ENCODE data around the gene SGCA.

SGCA gene

GRCh38 chr17:50165867-50166517 lies at the start of gene SGCA:
TSS of gene SGCA (plus strand) at chr17:50166005. CDS start at chr17:50166041, 36 bp downstream.
- DNase-seq (ENCODE audit: low read depth), result no peak

GRCh38 chr17:50117202-50118051 lies 48.4 kb upstream of the SGCA start:
- DNase-seq (ENCODE audit: low read depth), result peak; percentile 53

GRCh38 chr17:50118076-50118827 lies 47.6 kb upstream of the SGCA start:
- no peak for DNase-seq (ENCODE audit: low read depth)

GRCh38 chr17:50118828-50119218 lies 47.0 kb upstream of the SGCA start:
- DNase-seq (ENCODE audit: low read depth), result no peak

DNA sequence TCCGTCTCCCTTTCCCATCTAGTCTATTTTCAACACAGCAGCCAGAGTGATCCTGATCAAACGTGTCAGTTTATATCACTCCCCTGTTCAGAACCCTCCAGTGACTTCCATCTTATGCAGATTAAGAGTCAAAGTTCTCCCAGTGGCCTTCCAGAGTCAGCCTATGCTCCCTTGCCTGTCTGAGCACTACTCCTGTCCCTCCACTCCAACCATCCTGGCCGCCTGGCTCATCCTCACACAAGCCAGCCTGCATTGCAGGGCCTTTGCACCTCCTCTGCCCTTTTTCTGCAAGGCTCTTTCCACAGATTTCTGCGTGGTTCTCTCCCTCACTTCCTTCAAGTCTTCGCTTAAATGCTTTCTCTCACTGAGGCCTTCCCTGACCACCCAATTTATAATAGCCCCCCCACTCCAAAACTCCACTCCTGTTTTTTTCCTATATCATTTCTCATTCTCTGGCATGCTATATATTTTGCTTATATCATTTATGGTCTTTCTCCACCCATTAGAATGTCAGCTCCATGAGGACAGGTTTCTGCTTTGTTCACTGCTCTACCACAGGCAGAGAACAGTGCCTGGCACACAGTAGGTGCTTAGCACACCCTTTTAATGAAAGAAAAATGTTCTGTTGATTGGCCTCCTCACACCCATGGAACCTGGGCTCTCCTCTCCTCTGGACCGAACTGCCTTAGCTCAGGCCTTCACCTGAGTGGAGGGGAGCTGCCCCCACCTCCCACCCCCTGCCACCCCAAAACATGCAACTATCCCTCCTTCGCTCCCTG lies 45.1 kb upstream of the SGCA start:
- DNase-seq (ENCODE audit: low read depth), result no peak

- DNase-seq (ENCODE audit: low read depth), result no peak
These were observed 42.9 kb upstream of the SGCA start for GRCh38 chr17:50122945-50123344.

GRCh38 chr17:50123649-50124349 lies 42.0 kb upstream of the SGCA start:
- no peak for DNase-seq (ENCODE audit: low read depth)

DNA sequence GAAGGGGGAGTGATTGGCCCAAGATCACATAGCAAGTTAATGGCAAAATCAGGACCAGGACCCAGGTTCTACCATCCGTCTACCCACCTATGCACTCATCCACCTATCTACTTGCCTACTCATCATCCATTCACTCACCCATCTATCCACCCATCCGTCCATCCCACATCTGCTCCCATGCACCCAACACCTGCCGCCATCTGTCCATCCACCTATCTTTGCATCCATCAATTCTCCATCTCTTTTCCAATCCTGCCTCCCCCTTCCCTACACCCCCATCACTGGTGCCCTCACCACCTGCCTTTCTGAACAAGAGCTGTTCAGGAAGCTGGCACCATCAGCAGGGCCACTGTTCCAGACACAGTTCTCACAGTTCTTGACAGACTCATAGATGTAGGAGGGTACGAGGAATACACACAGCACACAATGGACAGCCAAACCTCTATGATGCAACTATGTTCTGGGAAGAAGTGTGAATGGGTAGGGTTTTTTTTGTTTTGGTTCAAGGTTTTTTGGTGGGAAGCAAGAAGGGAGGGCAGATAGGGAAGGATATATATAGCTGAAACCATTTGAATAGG lies 40.3 kb upstream of the SGCA start:
- DNase-seq (ENCODE audit: low read depth), result no peak

DNA sequence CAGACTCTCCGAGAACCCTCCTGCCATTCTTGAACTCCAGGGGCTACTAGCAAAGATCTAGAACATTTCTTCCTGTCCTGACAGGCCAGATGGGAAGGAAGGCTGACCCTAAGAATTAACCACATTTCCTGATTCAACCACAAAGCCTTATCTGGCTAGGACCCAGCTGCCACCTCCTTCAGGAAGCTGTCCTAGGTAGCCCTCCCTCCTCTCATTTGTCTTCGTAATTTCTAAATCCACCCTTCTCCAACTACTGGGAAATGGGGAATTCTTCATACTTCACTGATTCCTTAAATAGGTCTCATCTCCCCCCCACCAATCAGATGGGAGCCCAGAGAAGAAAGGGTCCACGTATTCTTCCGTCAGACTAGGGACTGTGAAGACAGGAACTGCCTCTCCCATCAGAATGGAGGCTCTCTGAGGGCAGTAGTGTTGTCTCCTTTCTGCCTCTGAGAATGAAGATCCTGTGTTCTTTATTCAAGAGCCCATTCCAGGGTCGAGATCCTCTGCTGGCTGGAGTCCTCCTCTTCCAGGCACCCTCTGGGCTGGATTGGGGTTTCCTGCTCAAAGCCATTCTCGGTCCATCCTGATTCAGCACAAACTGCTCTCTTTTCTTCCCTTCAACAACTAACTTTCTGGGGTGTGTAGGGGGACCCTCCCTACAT lies 38.0 kb upstream of the SGCA start:
- DNase-seq (ENCODE audit: low read depth), result no peak

DNA sequence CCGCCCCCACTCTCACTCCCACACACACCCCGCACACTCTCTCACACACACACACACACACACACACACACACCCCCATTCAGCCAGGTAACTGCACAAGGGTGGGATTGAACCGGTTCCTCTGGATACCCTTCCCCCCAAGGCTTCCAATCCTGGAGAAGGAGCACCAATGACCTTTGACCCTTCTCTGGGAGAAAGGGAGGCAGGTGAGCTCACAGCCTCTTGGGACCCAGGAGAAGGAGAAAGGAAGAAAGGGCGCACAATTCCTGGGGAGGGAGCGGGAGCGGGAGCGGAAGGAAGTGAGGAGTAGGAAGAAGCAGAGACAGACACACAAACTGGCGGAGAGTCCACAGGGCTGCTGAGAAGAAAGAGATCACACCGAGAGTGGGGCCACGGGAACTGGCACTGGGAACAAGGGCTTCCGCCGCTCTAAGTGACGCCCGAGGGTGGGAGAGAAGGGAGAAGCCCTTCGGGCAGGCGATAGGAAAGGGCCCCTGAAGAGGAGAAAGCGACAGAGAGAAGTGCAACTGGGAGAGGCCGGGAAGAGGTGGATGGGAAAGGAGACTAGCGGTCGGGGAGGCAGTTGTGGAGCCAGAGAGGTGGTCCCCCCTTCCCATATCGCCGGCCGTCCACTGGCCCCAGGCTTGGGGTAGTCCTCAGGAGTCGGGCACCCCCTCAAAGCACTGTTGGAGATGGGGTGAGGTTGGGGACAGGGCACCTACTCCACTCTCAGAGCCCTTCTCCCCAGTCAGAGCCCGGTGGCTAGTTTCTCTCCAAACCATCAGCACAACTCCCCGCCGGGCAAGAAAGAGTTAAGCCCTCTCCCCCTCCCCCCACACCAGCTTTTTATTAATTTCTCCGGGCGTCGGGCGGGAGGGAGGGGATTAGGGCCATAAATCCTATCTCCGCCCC lies 37.1 kb upstream of the SGCA start:
- DNase-seq (ENCODE audit: low read depth), result no peak

- DNase-seq (ENCODE audit: low read depth), result no peak
These were observed 36.5 kb upstream of the SGCA start for GRCh38 chr17:50129353-50129727.

- peak; percentile 31 for DNase-seq (ENCODE audit: low read depth)
These were observed 35.9 kb upstream of the SGCA start, which contains the start of gene SAMD14 for GRCh38 chr17:50129728-50130558. TSS of gene SAMD14 (minus strand) at chr17:50130160. CDS start at chr17:50124959, 5,201 bp downstream.

- no peak for DNase-seq (ENCODE audit: low read depth)
These were observed 35.1 kb upstream of the SGCA start for GRCh38 chr17:50130559-50131305.

- no peak for DNase-seq (ENCODE audit: low read depth)
These were observed 33.6 kb upstream of the SGCA start for GRCh38 chr17:50132104-50132794.

- DNase-seq (ENCODE audit: low read depth), result no peak
These were observed 32.6 kb upstream of the SGCA start for GRCh38 chr17:50133028-50133768.

DNA sequence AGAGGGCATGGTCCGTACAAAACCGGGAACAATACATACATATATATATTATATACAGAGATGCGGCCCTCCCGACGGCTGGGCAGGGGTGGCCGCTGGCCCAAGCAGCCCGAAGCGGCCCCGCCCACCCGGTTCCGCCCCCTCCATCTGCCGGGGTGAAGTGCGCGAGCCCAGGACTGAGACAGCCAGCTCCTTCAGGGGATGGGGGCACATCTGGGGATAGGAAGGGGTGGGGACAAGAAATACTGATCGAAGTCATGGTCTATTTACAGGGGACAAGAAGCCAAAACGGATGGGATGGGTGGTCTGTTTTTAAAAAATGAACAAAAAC lies 32.1 kb upstream of the SGCA start:
- no peak for DNase-seq (ENCODE audit: low read depth)
